Panc1 (cell line): Measurements from ENCODE around the gene ZNF319. TPM values are rescaled to one million over a fixed set of nuclear protein-coding genes. Genes with fewer than 3 reads are reported as not detected.
"Not testable (repeated sequence)": the region's sequence is repeated elsewhere in the genome, so short reads cannot be mapped to it uniquely, and the experiment has no call there.

ENCODE experiments used
- ATAC-seq: fragments of 200-7000 bp; cut with Tn5 transposase; 2 replicates; pipeline ENCODE4 v1.9.1; 2020; ENCODE audit warnings: mild to moderate bottlenecking, moderate library complexity
- BruUV-seq: library from RNA; stranded (reverse); fragments of 400-500 nt; replicated peaks from 2 replicates; lab custom pipeline; 2021; lab: Mats Ljungman, UMichigan
- CTCF ChIA-PET: fragments of 300-600 bp; sonication (Branson Sonifier 250); formaldehyde crosslinking; loops from one replicate; lab custom pipeline; 2022; ENCODE audit warnings: antibody characterized with exemption; lab: Charles Lee
- POLR2A ChIA-PET: fragments of 300-600 bp; sonication (Branson Sonifier 250); formaldehyde crosslinking; loops from one replicate; lab custom pipeline; 2022; ENCODE audit warnings: antibody characterized with exemption; lab: Charles Lee
- DNase-seq: peaks from one replicate; pipeline ENCODE4 v3.0.0-alpha.2; 2010; ENCODE audit warnings: low read depth, low spot score
- H3K27ac ChIP-seq: 2 replicates; pipeline ENCODE4 v1.5.1; 2011; ENCODE audit warnings: mild to moderate bottlenecking, low read length, inconsistent platforms
- H3K27me3 ChIP-seq: fragments of 200-500 bp; sonication (Bioruptor generic); 2 replicates; pipeline ENCODE4 v1.6.0; 2014; ENCODE audit warnings: low read length, inconsistent platforms; ENCODE audit not compliant: control insufficient read depth, insufficient read depth
- H3K36me3 ChIP-seq: fragments of 200-500 bp; sonication (Bioruptor generic); 2 replicates; pipeline ENCODE4 v1.5.1; 2014; ENCODE audit warnings: inconsistent platforms, mild to moderate bottlenecking, low read length, moderate library complexity; ENCODE audit not compliant: control insufficient read depth, insufficient read depth
- H3K4me1 ChIP-seq: 2 replicates; pipeline ENCODE4 v1.5.1; 2011; ENCODE audit warnings: inconsistent platforms, mild to moderate bottlenecking, low read length, moderate library complexity; ENCODE audit not compliant: control insufficient read depth, insufficient read depth
- H3K4me3 ChIP-seq, 2 experiments: 2 replicates each; pipeline ENCODE4 v1.5.1; 2011 to 2012; ENCODE audit warnings: low read depth in 2 of 2, low read length in 2 of 2, mild to moderate bottlenecking in 2 of 2, inconsistent platforms in 1 of 2, moderate library complexity in 1 of 2
- H3K9me3 ChIP-seq: fragments of 200-500 bp; sonication (Bioruptor generic); 2 replicates; pipeline ENCODE4 v1.5.1; 2014; ENCODE audit warnings: low read depth, mild to moderate bottlenecking, inconsistent platforms, low read length, moderate library complexity; ENCODE audit not compliant: control insufficient read depth, insufficient read depth
- CTCF ChIP-seq: fragments of 450-650 bp; IDR thresholded peaks from 2 replicates; pipeline ENCODE4 v1.5.1; 2017; ENCODE audit warnings: mild to moderate bottlenecking
- POLR2AphosphoS5 ChIP-seq: IDR thresholded peaks from 2 replicates; pipeline ENCODE4 v1.6.1; 2012; ENCODE audit warnings: mild to moderate bottlenecking, low read depth, low read length, moderate library complexity
- REST ChIP-seq, 2 experiments: IDR thresholded peaks; 2 replicates each; pipeline ENCODE4 v1.6.1; 2011 to 2012; ENCODE audit warnings: low read depth in 2 of 2, control low read depth in 1 of 2, low read length in 1 of 2, mild to moderate bottlenecking in 1 of 2, moderate library complexity in 1 of 2; ENCODE audit not compliant: insufficient read depth in 1 of 2
- SIN3A ChIP-seq: IDR thresholded peaks from 2 replicates; pipeline ENCODE4 v1.6.1; 2012; ENCODE audit warnings: low read depth, mild to moderate bottlenecking, low read length, moderate library complexity, borderline replicate concordance; ENCODE audit not compliant: insufficient read depth
- TCF7L2 ChIP-seq: IDR thresholded peaks from 2 replicates; pipeline ENCODE4 v1.6.1; 2011; ENCODE audit warnings: mild to moderate bottlenecking, low read depth, low read length, inconsistent platforms
- in situ Hi-C: cut with HindIII; loops from 2 replicates; pipeline ENCODE4 v1.10.0; 2016; ENCODE audit warnings: low sequenced_read_pairs, low pct_unique_long_range_greater_than_20kb
- intact Hi-C: fragments of 100-400 bp; cut with micrococcal nuclease; formaldehyde crosslinking; loops from one replicate; pipeline ENCODE4 v1.10.0; 2022; ENCODE audit not compliant: unreplicated experiment
- total RNA-seq: library from RNA; stranded (reverse); gene quantifications from one replicate; pipeline ENCODE4 v1.2.1, GENCODE V29; 2021; ENCODE audit not compliant: unreplicated experiment

ZNF319 gene
- total RNA-seq, 1 experiment from 2014 or later = 6.5 TPM

- H3K27me3 ChIP-seq, ATAC-seq, H3K36me3 ChIP-seq, DNase-seq, H3K9me3 ChIP-seq, H3K4me3 ChIP-seq, H3K27ac ChIP-seq, BruUV-seq, H3K4me1 ChIP-seq, POLR2A ChIA-PET, CTCF ChIA-PET: not testable (repeated sequence)
- intact Hi-C loops = loop anchor here (2.0 to 10.0 kb wide), 2 partner anchors 106 to 250 kb away; no protein-coding TSS in a partner anchor
- in situ Hi-C loops = loop anchor here (25.0 kb wide), 1 partner anchor 108 kb away; no protein-coding TSS in a partner anchor
Measured at GRCh38 chr16:58004736-58005135, 4.3 kb upstream of the ZNF319 start.

- TF ChIP-seq REST (IDR thresholded peaks at IDR 0.05; ENCODE audit: insufficient read depth in 1 of 2, low read depth in 2 of 2, low read length in 1 of 2) = no peak
- TF ChIP-seq CTCF = no peak
- TF ChIP-seq POLR2AphosphoS5 = no peak
- no peak for TF ChIP-seq TCF7L2
- TF ChIP-seq SIN3A = no peak
- Histone ChIP-seq H3K4me3 (no peak overlapping the region), H3K9me3 (no peaks in the 10 kb centered on the region), H3K27ac (no peak overlapping the region), H3K4me1 (peaks cover 11% of the 10 kb centered on the region), H3K36me3 (no peaks in the 10 kb centered on the region), H3K27me3 (no peaks in the 10 kb centered on the region)
- ATAC-seq (no peak), DNase-seq (no peak)
- ChIA-PET POLR2A (no interaction called here), CTCF (no interaction called here)
- no TSS peak for BruUV-seq
- intact Hi-C loops = loop anchor here (10.0 kb wide), 1 partner anchor 248 kb away; no protein-coding TSS in a partner anchor
- in situ Hi-C loops = loop anchor here (25.0 kb wide), 1 partner anchor 109 kb away; no protein-coding TSS in a partner anchor
Measured at GRCh38 chr16:58002936-58003335, 2.5 kb upstream of the ZNF319 start.

DNA sequence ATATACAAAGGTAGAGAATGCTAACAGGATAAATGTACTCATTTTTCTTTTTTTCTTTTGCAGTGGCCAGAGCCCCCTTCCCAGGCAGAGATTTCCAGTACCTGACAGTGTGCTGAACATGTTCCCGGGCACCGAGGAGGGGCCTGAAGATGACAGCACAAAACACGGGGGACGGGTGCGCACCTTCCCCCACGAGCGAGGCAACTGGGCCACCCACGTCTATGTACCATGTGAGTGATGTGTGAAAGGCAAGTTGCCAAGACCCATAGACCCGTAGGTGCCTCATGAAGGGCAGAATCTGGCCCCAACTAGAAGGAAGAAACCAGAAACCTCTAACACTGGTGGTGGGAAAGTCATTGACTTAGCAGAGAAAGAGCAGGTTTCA is 1.9 kb upstream of the ZNF319 start:
- TF ChIP-seq TCF7L2 (no peak), CTCF (no peak), POLR2AphosphoS5 (no peak), REST (IDR thresholded peaks at IDR 0.05; ENCODE audit: insufficient read depth in 1 of 2, low read depth in 2 of 2, low read length in 1 of 2) (no peak), SIN3A (no peak)
- in situ Hi-C loops = loop anchor here (25.0 kb wide), 1 partner anchor 110 kb away; no protein-coding TSS in a partner anchor
- CTCF ChIA-PET = no interaction called here
- ATAC-seq (no peak), DNase-seq (no peak)
- Histone ChIP-seq H3K4me3 (no peak overlapping the region), H3K4me1 (peaks cover 11% of the 10 kb centered on the region), H3K36me3 (no peaks in the 10 kb centered on the region), H3K27me3 (no peaks in the 10 kb centered on the region), H3K9me3 (no peaks in the 10 kb centered on the region), H3K27ac (no peak overlapping the region)
- intact Hi-C loops = loop anchor here (10.0 kb wide), 1 partner anchor 248 kb away; no protein-coding TSS in a partner anchor
- no TSS peak for BruUV-seq
- POLR2A ChIA-PET = no interaction called here
